GM21723 (cell line): ENCODE data around the gene TBCB.
"Not testable (repeated sequence)": the region's sequence is repeated elsewhere in the genome, so short reads cannot be mapped to it uniquely, and the experiment has no call there.

Source experiments
- ATAC-seq: cut with Tn5 transposase; IDR thresholded peaks from one replicate; pipeline ENCODE4 v1.9.1; 2021; ENCODE audit warnings: mild to moderate bottlenecking, moderate library complexity; ENCODE audit not compliant: unreplicated experiment

Gene TBCB, protein sequence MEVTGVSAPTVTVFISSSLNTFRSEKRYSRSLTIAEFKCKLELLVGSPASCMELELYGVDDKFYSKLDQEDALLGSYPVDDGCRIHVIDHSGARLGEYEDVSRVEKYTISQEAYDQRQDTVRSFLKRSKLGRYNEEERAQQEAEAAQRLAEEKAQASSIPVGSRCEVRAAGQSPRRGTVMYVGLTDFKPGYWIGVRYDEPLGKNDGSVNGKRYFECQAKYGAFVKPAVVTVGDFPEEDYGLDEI

DNA sequence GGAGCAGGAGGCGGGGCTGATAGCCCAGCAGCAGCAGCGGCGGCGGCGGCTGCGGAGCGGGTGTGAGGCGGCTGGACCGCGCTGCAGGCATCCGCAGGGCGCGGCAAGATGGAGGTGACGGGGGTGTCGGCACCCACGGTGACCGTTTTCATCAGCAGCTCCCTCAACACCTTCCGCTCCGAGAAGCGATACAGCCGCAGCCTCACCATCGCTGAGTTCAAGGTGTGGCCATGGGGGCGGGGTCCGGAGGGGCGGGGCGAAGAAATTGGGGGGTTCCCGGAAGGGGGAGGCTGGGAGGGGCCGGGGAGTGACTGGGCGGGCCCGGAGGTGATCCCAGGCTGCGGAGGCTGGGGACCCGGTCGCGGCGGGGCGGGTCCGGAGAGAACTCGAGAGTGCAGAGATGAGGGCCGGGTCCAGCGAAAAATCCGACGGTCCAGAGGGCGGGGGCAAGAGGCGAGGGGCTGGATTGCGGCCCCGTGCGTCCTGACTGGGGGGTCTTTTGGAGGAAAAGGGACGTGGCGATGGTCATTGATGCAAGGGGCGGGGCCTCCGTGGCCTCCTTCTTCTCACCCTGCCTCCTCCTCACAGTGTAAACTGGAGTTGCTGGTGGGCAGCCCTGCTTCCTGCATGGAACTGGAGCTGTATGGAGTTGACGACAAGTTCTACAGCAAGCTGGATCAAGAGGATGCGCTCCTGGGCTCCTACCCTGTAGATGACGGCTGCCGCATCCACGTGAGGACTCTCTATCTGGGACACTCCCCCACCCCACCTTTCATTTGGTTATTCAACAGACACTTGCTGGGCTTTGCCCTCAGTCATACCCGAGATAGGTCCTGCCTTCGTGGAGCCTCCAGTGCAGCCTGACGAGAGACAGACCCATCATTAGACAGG lies at the start of gene TBCB:
TSS of gene TBCB (plus strand) at position 16 of the 891 bp plus-strand sequence. CDS start at position 109, 93 bp downstream.
- peak; percentile 28 for ATAC-seq

DNA sequence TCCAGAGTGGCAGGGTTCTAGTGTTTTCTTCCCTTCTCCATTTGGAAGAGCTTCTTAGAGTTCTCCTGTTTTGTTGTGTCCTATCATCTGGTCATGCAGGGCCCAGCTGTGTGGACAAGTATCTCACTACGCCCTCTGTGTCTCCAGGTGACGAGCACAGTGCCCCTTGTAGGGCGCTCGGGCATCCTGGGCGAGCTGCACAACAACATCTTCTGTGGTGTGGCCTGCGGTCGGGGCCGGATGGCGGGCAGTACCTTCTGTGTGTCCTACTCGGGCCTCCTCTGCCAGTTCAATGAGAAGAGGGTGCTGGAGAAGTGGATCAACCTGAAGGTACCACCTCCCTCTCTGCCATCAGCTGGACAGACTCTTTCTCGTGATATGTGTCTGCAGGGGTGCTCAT lies 47.6 kb upstream of the TBCB start:
- ATAC-seq, result no peak

DNA sequence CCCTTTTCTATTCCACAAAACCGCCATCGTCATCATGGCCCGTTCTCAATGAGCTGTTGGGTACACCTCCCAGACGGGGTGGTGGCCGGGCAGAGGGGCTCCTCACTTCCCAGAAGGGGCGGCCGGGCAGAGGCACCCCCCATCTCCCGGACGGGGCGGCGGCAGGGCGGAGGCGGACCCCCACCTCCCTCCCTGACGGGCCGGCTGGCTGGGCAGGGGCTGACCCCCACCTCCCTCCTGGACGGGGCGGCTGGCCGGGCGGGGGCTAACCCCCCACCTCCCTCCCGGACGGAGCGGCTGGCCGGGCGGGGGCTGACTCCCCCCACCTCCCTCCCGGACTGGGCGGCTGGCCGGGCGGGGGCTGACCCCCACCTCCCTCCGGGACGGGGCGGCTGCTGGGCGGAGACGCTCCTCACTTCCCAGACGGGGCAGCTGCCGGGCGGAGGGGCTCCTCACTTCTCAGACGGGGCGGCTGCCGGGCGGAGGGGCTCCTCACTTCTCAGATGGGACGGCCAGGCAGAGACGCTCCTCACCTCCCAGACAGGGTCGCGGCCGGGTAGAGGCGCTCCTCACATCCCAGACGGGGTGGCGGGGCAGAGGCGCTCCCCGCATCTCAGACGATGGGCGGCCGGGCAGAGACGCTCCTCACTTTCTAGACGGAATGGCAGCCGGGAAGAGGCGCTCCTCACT lies 46.3 kb upstream of the TBCB start:
- ATAC-seq, result not testable (repeated sequence)

DNA sequence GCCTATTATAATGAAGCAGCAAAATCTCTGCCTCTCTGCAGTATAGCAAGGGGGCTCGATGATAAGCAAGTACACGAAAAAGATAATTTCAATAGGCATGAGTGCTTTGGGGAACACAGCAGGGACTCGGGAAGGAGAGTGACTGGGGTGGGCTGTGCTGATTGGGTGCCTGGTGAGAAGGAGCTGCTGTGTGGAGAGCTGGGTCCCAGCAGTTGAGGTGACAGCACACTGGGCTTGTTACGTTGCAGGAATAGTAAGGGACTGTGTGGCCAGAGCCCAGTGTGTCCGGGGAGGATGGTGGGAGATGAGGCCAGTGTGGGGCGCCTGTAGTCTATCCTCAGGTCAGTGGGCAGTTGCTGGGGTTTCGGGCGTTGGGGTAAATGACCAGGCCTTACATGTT lies 43.2 kb upstream of the TBCB start:
- no peak for ATAC-seq

DNA sequence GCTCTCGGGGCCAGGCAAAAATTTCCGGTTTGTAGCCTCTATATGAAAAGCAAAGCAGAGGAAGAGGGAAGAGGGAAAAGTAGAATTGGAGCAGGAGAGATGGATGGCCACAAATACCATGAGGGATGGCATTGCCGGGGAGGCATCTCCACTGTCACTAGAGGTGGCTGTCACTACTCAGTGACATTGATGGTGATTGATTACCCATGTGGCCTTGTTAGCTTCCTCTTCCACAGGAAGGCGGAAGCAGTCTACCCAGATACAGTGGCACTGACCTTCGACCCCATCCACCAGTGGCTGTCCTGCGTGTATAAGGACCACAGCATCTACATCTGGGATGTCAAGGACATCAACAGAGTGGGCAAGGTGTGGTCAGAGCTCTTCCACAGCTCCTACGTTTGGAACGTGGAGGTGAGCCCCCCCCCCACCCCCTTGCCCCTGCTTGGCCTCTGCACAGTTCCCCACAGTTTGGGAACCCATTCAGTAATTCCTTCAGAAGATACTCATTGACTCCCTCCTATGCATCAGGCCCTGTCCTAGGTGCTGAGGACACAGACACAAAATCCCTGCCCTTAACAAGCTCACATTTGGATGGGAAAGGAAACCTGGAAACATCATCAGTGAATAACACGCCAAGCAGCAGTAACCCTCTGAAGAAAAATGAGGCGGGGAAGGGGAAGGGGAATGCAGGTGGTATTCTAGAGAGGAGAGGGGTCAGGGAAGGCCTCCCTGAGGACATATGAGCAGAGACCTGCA lies 42.0 kb upstream of the TBCB start:
- no peak for ATAC-seq

DNA sequence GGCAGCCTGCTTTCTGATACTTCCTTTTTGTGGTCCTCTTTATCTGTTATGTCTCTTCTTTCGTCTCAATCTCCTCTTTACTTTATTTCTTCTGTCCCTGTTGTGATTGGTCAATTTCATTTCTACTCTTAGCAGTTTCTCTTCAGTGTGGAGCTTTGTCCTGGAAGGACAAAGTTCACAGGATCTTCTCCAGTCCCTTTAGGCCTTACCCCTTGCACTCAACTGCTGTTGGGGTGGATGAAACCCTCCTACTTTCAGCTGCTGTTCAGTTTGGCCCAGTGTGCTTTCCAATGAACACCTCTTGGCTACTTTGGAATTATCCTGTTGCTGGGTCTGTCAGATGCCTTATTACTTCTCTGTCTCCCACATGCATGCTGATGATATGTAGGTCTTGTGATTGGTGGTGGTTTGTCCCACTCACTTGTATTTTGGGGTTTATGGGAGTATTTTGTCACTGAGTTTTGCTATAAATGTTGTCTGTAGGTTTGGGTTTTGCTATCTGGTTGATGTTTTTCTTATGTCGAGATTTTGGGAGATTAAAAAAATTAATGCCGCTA lies 35.8 kb upstream of the TBCB start:
- ATAC-seq, result no peak

DNA sequence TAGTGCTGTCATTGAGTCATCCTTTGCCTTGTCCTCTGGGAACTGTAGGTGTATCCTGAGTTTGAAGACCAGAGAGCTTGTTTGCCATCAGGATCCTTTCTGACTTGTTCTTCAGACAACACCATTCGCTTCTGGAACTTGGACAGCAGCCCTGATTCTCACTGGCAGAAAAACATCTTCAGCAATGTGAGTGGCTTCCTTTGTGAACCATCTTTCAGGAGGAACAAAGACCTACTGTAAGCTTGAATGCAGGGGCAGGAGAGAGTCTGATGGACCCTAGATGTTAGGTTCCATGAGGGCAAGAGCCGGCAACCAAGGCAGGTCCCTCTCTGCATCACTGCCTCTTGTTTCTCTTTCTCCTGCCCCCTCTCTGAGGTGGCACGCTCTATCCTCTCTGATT lies 33.9 kb upstream of the TBCB start:
- ATAC-seq, result no peak

DNA sequence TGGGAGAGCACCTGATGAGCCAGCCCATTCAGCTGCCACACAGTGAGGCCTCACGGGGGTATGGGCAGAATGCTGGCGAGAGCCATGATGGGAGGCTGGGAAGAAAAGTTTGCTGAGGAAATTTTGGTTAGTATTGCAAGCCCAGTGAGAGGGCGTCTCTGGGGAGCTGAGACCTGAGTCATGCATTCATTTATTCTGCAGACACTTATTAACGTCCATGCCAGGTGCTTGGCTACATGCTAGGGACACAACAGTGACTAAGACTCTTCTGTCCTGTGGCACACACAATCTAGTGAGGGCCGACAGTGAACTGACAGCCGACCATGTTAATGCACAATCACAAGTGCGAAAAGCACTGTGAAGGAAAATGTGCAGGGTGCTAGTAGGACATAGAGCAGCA lies 33.4 kb upstream of the TBCB start:
- no peak for ATAC-seq

DNA sequence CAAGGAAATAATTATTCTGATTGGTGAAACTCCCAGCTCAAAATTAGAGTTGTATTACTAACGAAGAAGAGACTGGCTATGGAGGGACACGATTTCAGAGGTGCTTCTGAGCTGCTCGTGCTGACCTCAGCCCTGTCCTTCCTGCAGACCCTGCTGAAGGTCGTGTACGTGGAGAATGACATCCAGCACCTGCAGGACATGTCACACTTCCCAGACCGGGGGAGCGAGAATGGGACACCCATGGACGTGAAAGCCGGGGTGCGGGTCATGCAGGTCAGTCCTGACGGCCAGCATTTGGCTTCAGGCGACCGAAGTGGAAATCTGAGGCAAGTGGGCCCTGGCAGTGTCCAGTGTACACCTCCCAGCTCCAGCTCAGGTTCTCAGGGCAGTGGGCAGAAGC lies 32.4 kb upstream of the TBCB start:
- no peak for ATAC-seq

DNA sequence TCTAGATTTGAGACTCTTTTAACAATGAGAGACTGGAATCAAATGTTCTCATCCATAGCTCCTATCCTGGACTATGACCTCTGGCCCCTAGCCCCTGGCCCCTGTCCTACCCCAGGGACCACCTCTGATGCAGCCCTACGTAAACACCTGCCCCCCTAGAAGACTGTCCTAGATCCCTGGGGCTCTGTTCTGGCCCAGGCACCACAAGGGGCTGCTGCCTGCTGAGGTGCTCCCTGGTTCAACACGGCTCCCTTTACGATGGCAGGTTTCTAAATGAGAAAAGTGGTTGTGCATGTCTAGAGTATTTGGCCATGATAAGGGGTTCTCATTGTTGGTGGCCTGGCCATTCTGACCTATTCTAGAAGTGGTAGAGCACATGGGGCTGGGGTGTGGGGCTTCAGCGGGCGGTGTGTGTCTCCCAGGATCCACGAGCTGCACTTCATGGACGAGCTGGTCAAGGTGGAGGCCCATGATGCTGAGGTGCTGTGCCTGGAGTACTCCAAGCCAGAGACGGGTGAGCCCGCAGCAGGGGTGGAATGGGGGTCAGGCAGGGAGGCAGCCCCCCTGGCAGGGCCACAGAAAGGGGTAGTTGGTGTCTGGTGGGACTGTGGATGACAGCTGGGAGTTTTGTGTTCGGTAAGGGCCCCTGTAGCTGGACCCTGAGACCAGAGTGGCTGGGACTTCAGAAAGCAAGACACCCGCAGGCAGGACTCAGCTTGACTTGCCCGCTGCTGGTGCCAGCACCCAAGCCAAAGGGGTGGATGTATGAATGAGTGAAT lies 30.8 kb upstream of the TBCB start:
- no peak for ATAC-seq

DNA sequence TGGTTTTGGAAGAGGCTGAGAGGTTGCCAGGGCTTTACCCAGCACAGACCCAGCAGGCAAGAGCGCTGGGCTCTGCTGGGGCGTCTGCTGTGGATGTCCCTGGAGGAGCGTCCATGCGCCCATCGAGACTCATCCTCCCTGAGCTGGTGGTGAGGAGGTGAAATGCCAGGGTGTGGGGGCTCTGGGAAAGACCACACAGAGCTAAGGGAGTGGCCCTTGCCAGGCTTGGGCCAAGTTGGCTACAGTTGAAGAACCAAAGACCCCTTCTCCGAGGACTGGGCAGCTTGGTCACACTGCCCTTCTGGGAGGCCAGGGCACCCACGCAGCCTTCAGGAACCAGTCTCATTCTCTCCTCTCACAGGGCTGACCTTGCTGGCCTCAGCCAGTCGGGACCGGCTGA lies 28.9 kb upstream of the TBCB start:
- ATAC-seq, result no peak

DNA sequence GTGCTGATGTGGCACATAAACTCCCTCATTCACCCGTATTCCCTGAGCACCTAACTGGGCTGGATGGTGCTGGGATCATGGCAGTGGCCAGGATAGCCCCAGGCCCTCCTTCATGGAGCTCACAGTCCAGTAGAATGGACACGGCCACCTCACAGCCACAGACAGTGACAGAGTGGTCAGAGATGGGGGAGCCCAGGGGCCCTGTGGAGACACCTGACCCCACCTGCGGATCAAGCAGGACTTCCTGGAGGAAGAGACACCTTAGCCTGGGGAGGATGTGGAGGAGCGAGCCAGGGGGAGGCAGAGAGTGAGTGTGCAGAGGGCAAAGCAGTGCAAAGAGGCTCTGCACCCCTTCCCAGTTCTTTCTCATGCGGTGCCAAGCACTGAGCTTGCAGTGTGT lies 25.4 kb upstream of the TBCB start:
- no peak for ATAC-seq

DNA sequence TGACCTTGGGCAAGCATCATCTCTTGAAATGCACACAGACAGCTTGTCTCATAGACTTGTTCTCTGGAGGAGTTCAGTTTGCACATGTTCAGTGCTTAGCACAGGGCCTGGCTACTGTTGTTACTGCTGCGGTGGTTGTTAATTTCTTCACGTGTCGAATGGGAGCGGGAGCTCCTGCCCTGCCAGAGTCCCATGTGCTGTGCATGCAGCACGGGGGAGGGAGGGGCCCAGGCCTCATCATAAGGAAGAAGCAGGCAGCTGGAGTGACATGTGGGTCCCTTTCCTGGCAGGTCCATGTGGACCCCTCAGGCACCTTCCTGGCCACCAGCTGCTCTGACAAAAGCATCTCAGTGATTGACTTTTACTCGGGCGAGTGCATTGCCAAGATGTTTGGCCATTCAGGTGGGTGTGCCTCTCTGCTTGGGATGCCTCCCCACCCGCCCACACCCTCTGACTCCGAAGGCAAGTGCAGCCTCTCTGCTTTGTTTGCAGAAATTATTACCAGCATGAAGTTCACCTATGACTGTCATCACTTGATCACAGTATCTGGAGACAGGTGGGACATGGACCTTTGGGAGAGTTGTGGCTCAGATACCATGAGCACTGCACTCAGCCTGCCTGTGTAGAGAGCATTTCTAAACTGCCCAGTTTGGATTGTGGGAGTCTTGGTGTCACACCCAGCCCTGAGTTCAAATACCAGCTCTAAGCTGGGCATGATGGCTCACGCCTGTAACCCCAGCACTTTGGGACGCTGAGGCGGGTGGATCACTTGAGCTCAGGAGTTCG lies 24.2 kb upstream of the TBCB start:
- no peak for ATAC-seq

DNA sequence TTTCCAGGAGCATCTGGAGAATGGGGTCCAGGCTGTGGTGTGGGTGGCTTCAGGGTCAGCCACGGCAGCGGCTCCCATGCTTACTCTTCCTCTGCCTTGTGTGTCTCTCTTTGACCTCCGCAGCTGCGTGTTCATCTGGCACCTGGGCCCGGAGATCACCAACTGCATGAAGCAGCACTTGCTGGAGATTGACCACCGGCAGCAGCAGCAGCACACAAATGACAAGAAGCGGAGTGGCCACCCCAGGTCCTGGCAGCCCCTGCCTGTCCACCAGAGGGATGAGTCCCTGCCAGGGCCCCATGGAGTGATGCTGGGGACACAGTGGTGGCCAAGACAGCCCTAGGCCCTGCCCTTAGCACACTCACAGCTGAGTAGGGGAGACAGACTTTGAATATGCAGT lies 22.7 kb upstream of the TBCB start:
- no peak for ATAC-seq

DNA sequence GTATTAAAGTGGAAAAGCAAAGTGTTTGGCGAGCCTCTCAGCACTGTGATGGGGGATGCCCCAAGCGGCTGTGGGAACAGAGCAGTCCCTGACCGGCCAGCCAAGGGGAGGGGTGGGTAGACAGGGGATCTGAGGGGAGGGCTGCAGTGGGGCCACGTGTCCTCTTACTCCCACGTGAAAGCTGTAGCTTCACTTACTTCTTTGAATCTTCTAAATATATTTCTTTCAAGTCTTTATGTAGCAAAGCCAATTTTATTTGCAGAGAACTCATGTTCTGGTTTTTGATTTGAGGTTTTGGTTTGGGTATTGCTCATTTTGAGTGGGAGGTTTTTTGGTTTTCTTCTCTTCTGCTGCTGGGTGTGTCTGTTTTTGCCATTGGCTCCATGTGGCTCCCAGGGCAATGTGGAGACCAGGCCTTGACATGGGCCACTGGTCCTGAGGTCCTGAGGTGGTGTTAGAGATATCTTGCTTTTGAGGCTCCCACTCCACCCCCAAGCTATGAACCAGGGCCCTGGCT lies 22.1 kb upstream of the TBCB start:
- no peak for ATAC-seq

DNA sequence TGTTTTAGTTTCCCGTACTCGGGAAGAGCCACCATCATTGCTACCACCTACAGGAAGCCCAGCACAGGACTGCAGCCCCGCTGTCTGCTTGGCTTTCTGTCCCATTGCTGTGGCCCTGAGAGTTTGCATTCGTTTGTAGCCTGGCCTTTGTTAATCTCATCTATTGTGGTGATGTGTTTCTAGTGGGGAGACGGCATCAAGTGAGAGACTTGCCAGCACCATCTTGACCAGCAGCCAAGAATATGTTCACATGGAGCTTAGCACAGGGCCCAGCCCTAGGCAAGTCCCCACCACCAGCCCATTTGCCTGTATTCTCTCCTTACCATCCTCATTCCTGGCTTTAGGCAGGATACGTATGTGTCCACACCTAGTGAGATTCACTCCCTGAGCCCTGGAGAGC lies 21.6 kb upstream of the TBCB start:
- no peak for ATAC-seq

DNA sequence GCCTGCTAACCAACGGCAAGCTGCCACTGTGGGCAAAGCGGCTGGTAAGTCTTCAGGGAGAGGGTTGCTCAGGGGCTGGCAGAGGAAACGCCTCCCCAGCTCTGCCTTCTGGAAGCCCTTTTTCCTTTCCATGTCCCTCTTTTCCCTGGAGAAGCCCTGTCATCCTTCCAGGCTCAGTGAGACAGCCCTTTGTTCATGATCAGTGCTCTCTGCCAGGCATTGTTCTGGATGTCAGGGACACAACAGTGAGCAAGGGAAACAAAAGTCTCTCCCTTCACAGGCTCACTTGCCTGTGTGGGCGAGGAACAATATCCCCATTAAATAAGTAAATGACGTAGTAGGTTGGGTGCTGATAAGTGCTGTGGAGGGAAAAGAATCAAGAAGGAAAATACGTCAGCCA lies 18.2 kb upstream of the TBCB start:
- no peak for ATAC-seq

DNA sequence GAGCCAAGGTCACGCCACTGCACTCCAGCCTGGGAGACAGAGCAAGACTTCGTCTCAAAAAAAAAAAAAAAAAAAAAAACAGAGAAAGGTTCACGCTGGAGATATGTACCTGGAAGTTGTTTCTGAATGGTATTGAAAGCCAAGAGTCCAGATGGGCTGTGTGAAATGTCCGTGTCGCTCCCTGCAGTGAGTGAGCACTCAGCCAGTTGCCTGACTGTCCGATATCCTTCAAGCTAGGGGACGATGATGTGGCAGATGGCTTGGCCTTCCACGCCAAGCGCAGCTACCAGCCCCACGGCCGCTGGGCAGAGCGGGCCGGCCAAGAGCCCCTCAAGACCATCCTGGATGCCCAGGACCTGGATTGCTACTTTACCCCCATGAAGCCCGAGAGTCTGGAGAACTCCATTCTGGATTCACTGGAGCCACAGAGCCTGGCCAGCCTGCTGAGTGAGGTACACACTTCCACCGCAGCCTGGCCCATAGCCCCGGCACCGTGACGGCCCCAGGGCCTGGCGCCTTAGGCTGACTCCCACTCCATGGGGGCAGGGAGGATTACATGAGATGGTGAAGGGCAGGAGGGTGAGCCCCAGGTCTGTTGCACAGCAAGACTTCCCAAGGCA lies 16.0 kb upstream of the TBCB start:
- ATAC-seq, result no peak

DNA sequence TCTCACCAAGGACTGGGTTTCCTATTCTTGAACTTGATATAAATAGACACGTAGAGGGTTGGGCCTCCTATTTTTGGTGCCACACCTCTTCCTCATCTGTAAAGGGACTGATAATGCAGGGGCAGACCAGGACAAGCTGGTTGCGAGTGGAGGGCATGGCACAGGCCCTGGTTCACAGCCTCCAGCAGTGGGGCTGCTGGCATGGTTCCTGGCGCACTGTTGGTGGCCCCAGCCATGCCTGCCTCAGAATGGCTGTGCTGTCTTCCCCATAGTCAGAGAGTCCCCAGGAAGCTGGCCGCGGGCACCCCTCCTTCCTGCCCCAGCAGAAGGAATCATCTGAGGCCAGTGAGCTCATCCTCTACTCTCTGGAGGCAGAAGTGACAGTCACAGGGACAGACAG lies 14.8 kb upstream of the TBCB start:
- ATAC-seq, result no peak
